T1000 (cell line): ENCODE measurements around the gene IPO4.

Source experiments
- DNase-seq: peaks from one replicate; lab custom pipeline; 2025; ENCODE audit warnings: mixed read lengths; lab: John Stamatoyannopoulos, UW

The IPO4 gene

GRCh38 chr14:24194186-24194872 is 5.7 kb upstream of the IPO4 start:
- no peak for DNase-seq

- no peak for DNase-seq
These were observed 4.3 kb upstream of the IPO4 start for GRCh38 chr14:24192933-24193332.

GRCh38 chr14:24190416-24190815 is 1.8 kb upstream of the IPO4 start:
- DNase-seq = no peak

- DNase-seq = no peak
These were observed 844 bp upstream of the IPO4 start for GRCh38 chr14:24189460-24189859.

- DNase-seq = no peak
These were observed 401 bp upstream of the IPO4 start for GRCh38 chr14:24189059-24189375.

GRCh38 chr14:24187539-24187915 is 1.1 kb downstream of the IPO4 start:
- no peak for DNase-seq

- no peak for DNase-seq
These were observed 1.6 kb downstream of the IPO4 start for GRCh38 chr14:24186831-24187538.

- DNase-seq = no peak
These were observed 2.9 kb downstream of the IPO4 start for GRCh38 chr14:24185741-24186140.

- DNase-seq = no peak
These were observed 3.6 kb downstream of the IPO4 start for GRCh38 chr14:24185026-24185425.

- DNase-seq = no peak
These were observed 4.3 kb downstream of the IPO4 start for GRCh38 chr14:24184104-24184970.

GRCh38 chr14:24183014-24183481 is 5.6 kb downstream of the IPO4 start:
- DNase-seq = no peak

GRCh38 chr14:24182110-24182882 is 6.3 kb downstream of the IPO4 start:
- DNase-seq = no peak

- no peak for DNase-seq
These were observed 7.1 kb downstream of the IPO4 start for GRCh38 chr14:24181371-24182077.

- DNase-seq = peak; percentile 31
These were observed 8.4 kb downstream of the IPO4 start for GRCh38 chr14:24179961-24180796.

- no peak for DNase-seq
These were observed 9.2 kb downstream of the IPO4 start for GRCh38 chr14:24179294-24179960.

GRCh38 chr14:24178399-24179178 is 10.0 kb downstream of the IPO4 start:
- DNase-seq = no peak

- no peak for DNase-seq
These were observed 10.7 kb downstream of the IPO4 start for GRCh38 chr14:24177891-24178290.

- DNase-seq = no peak
These were observed 11.4 kb downstream of the IPO4 start for GRCh38 chr14:24177041-24177825.
